CD14-positive monocyte (primary cell): ENCODE results near the gene KMT2A. TPM values are rescaled to one million over a fixed set of nuclear protein-coding genes. Genes with fewer than 3 reads are reported as not detected.

Source experiments
- DNase-seq, 3 donors: peaks; one replicate each; pipeline ENCODE4 v3.0.0-alpha.2; 2011 to 2022
- H2AFZ ChIP-seq: 2 replicates; pipeline ENCODE4 v1.6.0; 2012; ENCODE audit warnings: mild to moderate bottlenecking, low read depth, low read length, inconsistent platforms; ENCODE audit not compliant: insufficient read depth, poor library complexity, severe bottlenecking
- H3K27ac ChIP-seq, 2 donors: 1 replicate in 1 of 2; 2 replicates in 1 of 2; pipeline ENCODE4 v1.5.1; 2012 to 2013; ENCODE audit warnings: low read length in 2 of 2, control low read depth in 1 of 2, inconsistent platforms in 1 of 2, low read depth in 1 of 2, mild to moderate bottlenecking in 1 of 2
- H3K27me3 ChIP-seq, 2 donors: one replicate each; pipeline versions ENCODE4 v1.6.0 to v1.6.1; 2011 to 2013; ENCODE audit warnings: low read length in 2 of 2; ENCODE audit not compliant: control insufficient read depth in 2 of 2, insufficient read depth in 2 of 2
- H3K36me3 ChIP-seq, 2 donors: replicated peaks in 1 of 2; 1 replicate in 1 of 2; 2 replicates in 1 of 2; pipeline versions ENCODE4 v1.5.1 to v1.6.1; 2012 to 2013; ENCODE audit warnings: low read length in 2 of 2, control low read depth in 1 of 2, inconsistent platforms in 1 of 2, mild to moderate bottlenecking in 1 of 2; ENCODE audit not compliant: insufficient read depth in 2 of 2, control insufficient read depth in 1 of 2
- H3K4me1 ChIP-seq, 2 donors: 1 replicate in 1 of 2; 2 replicates in 1 of 2; pipeline versions ENCODE4 v1.5.1 to v1.6.1; 2012 to 2013; ENCODE audit warnings: low read length in 2 of 2, control low read depth in 1 of 2, inconsistent platforms in 1 of 2, mild to moderate bottlenecking in 1 of 2, moderate library complexity in 1 of 2; ENCODE audit not compliant: insufficient read depth in 2 of 2, control insufficient read depth in 1 of 2
- H3K4me2 ChIP-seq: replicated peaks from 2 replicates; pipeline ENCODE3; 2012; ENCODE audit warnings: low read length, moderate library complexity, mild to moderate bottlenecking; ENCODE audit not compliant: poor library complexity, severe bottlenecking; ENCODE audit errors: extremely low read depth
- H3K4me3 ChIP-seq, 3 experiments: fragments of 200-600 bp in 1 of 3; sonication (generic) in 1 of 3; replicated peaks in 1 of 3; 1 replicate in 2 of 3; 2 replicates in 1 of 3; pipeline ENCODE4 v1.5.1; 2011 to 2013; ENCODE audit warnings: low read length in 3 of 3, mild to moderate bottlenecking in 3 of 3, control low read depth in 2 of 3, low read depth in 2 of 3, inconsistent platforms in 1 of 3, moderate library complexity in 1 of 3
- H3K79me2 ChIP-seq: 2 replicates; pipeline ENCODE4 v1.6.0; 2012; ENCODE audit warnings: mild to moderate bottlenecking, control low read depth, inconsistent platforms, low read length, moderate library complexity; ENCODE audit not compliant: insufficient read depth
- H3K9ac ChIP-seq: 2 replicates; pipeline ENCODE4 v1.6.0; 2017; ENCODE audit warnings: low read length, mild to moderate bottlenecking; ENCODE audit not compliant: insufficient read depth, poor library complexity, severe bottlenecking
- H3K9me3 ChIP-seq, 2 donors: replicated peaks in 1 of 2; 1 replicate in 1 of 2; 2 replicates in 1 of 2; pipeline versions ENCODE4 v1.5.1 to v1.6.1; 2012 to 2013; ENCODE audit warnings: low read length in 2 of 2, control low read depth in 1 of 2; ENCODE audit not compliant: control insufficient read depth in 1 of 2, insufficient read depth in 1 of 2
- H4K20me1 ChIP-seq: 2 replicates; pipeline ENCODE4 v1.6.0; 2012; ENCODE audit warnings: mild to moderate bottlenecking, low read length, control low read depth, moderate library complexity; ENCODE audit not compliant: insufficient read depth
- H3K27ac Mint-ChIP-seq, 7 donors: one replicate each; pipeline ENCODE4 v1.8.0; 2020; ENCODE audit warnings: mild to moderate bottlenecking in 7 of 7, mixed read lengths in 7 of 7, moderate library complexity in 6 of 7, inconsistent platforms in 2 of 7
- H3K27me3 Mint-ChIP-seq, 3 donors: one replicate each; pipeline ENCODE4 v1.8.0; 2021 to 2022; ENCODE audit warnings: low read depth in 3 of 3, mild to moderate bottlenecking in 3 of 3, mixed read lengths in 3 of 3, moderate library complexity in 3 of 3, inconsistent platforms in 1 of 3
- H3K36me3 Mint-ChIP-seq, 2 donors: one replicate each; pipeline ENCODE4 v1.8.0; 2020; ENCODE audit warnings: mixed read lengths in 2 of 2, inconsistent platforms in 1 of 2, mild to moderate bottlenecking in 1 of 2
- H3K4me1 Mint-ChIP-seq: one replicate; pipeline ENCODE4 v1.8.0; 2020; ENCODE audit warnings: mild to moderate bottlenecking, mixed read lengths
- H3K4me3 Mint-ChIP-seq, 2 donors: one replicate each; pipeline ENCODE4 v1.8.0; 2020; ENCODE audit warnings: mild to moderate bottlenecking in 2 of 2, mixed read lengths in 2 of 2, moderate library complexity in 1 of 2
- H3K9me3 Mint-ChIP-seq, 7 donors: one replicate each; pipeline ENCODE4 v1.8.0; 2020 to 2022; ENCODE audit warnings: mixed read lengths in 7 of 7, mild to moderate bottlenecking in 6 of 7, moderate library complexity in 6 of 7, inconsistent platforms in 2 of 7
- WGBS: methylation state at CpG from one replicate; pipeline ENCODE4 v1.1.5; 2013; ENCODE audit warnings: missing lambda C conversion rate; ENCODE audit not compliant: insufficient coverage; 5-methylcytosine and 5-hydroxymethylcytosine counted together
- intact Hi-C, 2 donors: fragments of 100-400 bp; cut with micrococcal nuclease; formaldehyde crosslinking; loops; one replicate each; pipeline versions ENCODE4 v1.15.0 to v1.15.1; 2023
- polyA plus RNA-seq, 3 donors: library from polyadenylated mRNA; depleted of rRNA in 1 of 3; unstranded in 2 of 3; stranded (reverse) in 1 of 3; fragments of 300-500 nt in 2 of 3; fragments of >200 nt in 1 of 3; fragmentation: Illumina TruSeq in 2 of 3; gene quantifications; 1 replicate in 2 of 3; 2 replicates in 1 of 3; pipeline ENCODE4 v1.2.3, GENCODE V29; 2012 to 2021
- TF ChIP-seq, protein P1 (sequence below): fragments of 200-600 bp; IDR thresholded peaks from one replicate; pipeline ENCODE4 v1.8.0; 2022; ENCODE audit warnings: antibody characterized with exemption, mild to moderate bottlenecking

Gene KMT2A
- polyA plus RNA-seq, 3 donors = 3.3 to 21.7 (median 3.5) TPM

DNA sequence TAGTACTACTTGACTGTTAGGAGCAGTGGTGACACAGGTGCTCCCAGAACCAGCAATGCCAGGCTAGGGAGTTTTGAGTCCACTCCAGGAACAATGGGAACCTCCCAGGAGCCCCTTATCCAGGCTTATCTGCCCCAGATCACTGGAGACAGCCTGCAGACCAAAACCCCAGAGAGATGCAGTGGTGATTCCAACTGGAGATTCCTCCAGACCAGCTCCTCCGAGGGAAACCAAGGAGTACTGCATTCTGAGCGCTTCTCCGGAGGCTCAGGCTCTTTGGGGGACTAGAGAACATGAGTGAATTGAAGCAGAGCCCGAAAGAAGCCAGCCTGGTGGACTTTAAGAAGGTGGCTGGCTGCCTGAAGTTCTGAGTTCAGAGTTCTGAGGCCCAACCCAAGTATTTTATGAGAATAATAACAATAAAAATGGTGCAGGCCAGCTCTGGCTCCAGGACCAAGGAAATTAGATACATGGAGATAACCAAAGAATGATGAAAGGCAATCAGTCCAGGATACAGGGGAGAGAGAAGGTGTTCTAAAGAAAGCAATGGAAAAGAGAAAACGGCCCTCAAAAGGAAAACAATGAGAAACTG, 93.4 kb downstream of the KMT2A start:
- peaks cover 27% of the 10 kb centered on the region for H3K4me1 Mint-ChIP-seq
- intact Hi-C loops = no loop called here

DNA sequence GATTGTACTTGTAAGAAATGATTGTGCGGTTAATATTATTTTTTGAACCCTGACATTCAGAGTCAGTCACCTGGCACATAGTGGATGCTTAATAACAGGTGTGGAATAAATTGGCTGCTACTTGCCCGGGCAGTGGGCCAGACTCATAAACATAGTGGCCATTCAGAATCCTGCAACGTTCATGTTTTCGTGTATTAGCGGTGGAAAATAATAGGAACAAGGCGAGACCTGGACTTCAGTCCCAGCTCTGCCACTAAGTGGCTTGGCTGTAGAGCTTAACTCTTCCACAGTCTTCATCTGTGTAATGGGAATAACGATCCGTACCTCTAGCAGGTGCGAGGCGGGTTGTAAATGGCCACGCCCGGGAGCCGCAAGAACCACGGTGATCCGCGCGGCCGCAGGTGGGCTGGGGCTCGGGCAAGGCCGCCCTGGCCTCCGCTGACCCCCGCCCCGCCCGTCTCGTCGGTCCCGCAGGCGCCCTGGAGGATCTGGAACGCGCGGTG, 93.9 kb downstream of the KMT2A start:
- no peaks in the 10 kb centered on the region for H3K9me3 ChIP-seq
- TF ChIP-seq, protein P1, sequence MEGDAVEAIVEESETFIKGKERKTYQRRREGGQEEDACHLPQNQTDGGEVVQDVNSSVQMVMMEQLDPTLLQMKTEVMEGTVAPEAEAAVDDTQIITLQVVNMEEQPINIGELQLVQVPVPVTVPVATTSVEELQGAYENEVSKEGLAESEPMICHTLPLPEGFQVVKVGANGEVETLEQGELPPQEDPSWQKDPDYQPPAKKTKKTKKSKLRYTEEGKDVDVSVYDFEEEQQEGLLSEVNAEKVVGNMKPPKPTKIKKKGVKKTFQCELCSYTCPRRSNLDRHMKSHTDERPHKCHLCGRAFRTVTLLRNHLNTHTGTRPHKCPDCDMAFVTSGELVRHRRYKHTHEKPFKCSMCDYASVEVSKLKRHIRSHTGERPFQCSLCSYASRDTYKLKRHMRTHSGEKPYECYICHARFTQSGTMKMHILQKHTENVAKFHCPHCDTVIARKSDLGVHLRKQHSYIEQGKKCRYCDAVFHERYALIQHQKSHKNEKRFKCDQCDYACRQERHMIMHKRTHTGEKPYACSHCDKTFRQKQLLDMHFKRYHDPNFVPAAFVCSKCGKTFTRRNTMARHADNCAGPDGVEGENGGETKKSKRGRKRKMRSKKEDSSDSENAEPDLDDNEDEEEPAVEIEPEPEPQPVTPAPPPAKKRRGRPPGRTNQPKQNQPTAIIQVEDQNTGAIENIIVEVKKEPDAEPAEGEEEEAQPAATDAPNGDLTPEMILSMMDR = no peak
- H3K4me2 ChIP-seq = peak overlapping the region; percentile 92
- H3K9me3 Mint-ChIP-seq = peaks cover 0 to 4% (median 0%) of the 10 kb centered on the region in 7 donors
- H3K4me3 ChIP-seq = peak overlapping the region in 2 of 3 experiments; percentile 34 to 75
- peak overlapping the region; percentile 71 to 83 for H3K4me3 Mint-ChIP-seq
- H2AFZ ChIP-seq = peak overlapping the region; percentile 88
- H3K27ac Mint-ChIP-seq = no peak overlapping the region
- peak overlapping the region; percentile 62 for H3K9ac ChIP-seq
- peaks cover under 1% of the 10 kb centered on the region for H4K20me1 ChIP-seq
- peaks cover 12 to 20% of the 10 kb centered on the region in 2 donors for H3K4me1 ChIP-seq
- no peaks in the 10 kb centered on the region for H3K79me2 ChIP-seq
- peaks cover 8 to 22% of the 10 kb centered on the region in 2 donors for H3K27me3 ChIP-seq
- intact Hi-C loops = no loop called here
- peaks cover 21% of the 10 kb centered on the region for H3K4me1 Mint-ChIP-seq
- peaks cover 23 to 34% (median 28%) of the 10 kb centered on the region in 3 donors for H3K27me3 Mint-ChIP-seq
- no peak overlapping the region for H3K27ac ChIP-seq
- DNase-seq = no peak
- peaks cover 6 to 13% of the 10 kb centered on the region in 2 donors for H3K36me3 Mint-ChIP-seq
- 4% methylated on average over 31 of the region's 31 CpGs for WGBS
- peaks cover 0 to 1% of the 10 kb centered on the region in 2 donors for H3K36me3 ChIP-seq

More for the DNA sequence above, 93.4 kb downstream of the KMT2A start:
- peak overlapping the region in 1 of 3 experiments; percentile 75 for H3K4me3 ChIP-seq
- no peaks in the 10 kb centered on the region for H3K9me3 ChIP-seq
- peaks cover 11 to 18% of the 10 kb centered on the region in 2 donors for H3K36me3 Mint-ChIP-seq
- peaks cover 0 to 4% (median 0%) of the 10 kb centered on the region in 7 donors for H3K9me3 Mint-ChIP-seq
- H3K9ac ChIP-seq = peak overlapping the region; percentile 62
- no peaks in the 10 kb centered on the region for H3K79me2 ChIP-seq
- peaks cover 18 to 26% of the 10 kb centered on the region in 2 donors for H3K4me1 ChIP-seq
- peaks cover 6% of the 10 kb centered on the region for H4K20me1 ChIP-seq
- peaks cover 8 to 22% of the 10 kb centered on the region in 2 donors for H3K27me3 ChIP-seq
- H2AFZ ChIP-seq = no peak overlapping the region
- no peak overlapping the region for H3K27ac Mint-ChIP-seq
- TF ChIP-seq, protein P1 = no peak
- peak overlapping the region; percentile 71 to 83 for H3K4me3 Mint-ChIP-seq
- peaks cover 23 to 34% (median 28%) of the 10 kb centered on the region in 3 donors for H3K27me3 Mint-ChIP-seq
- no peak overlapping the region for H3K27ac ChIP-seq
- H3K4me2 ChIP-seq = peak overlapping the region; percentile 92
- DNase-seq = no peak
- peaks cover 0 to 5% of the 10 kb centered on the region in 2 donors for H3K36me3 ChIP-seq
- 78% methylated on average over 3 of the region's 5 CpGs for WGBS
